IMR-90 (cell line): ENCODE data around the gene FAU. TPM values are rescaled to one million over a fixed set of nuclear protein-coding genes. Genes with fewer than 3 reads are reported as not detected.

Experiments used
- ATAC-seq: fragments of 200-7000 bp; cut with Tn5 transposase; 2 replicates; pipeline ENCODE4 v1.9.1; 2020; ENCODE audit warnings: low read depth, mild to moderate bottlenecking, moderate library complexity
- BruUV-seq: library from RNA; stranded (reverse); fragments of 400-500 nt; replicated peaks from 2 replicates; lab custom pipeline; 2021; lab: Mats Ljungman, UMichigan
- CTCF ChIA-PET: fragments of 300-600 bp; formaldehyde crosslinking; extraction: SDS; loops from one replicate; lab custom pipeline; 2021; ENCODE audit warnings: antibody characterized with exemption; lab: Yijun Ruan, JAX
- POLR2A ChIA-PET: fragments of 300-600 bp; sonication (Branson Sonifier 250); formaldehyde crosslinking; loops from one replicate; lab custom pipeline; 2022; ENCODE audit warnings: antibody characterized with exemption; ENCODE audit not compliant: unreplicated experiment; lab: Charles Lee
- DNase-seq: peaks from one replicate; pipeline ENCODE4 v3.0.0; 2013
- H2AFZ ChIP-seq: replicated peaks from 2 replicates; pipeline ENCODE3; 2013; ENCODE audit warnings: low read length, mild to moderate bottlenecking; ENCODE audit not compliant: poor library complexity
- H2AK5ac ChIP-seq: 2 replicates; pipeline ENCODE4 v1.6.1; 2013; ENCODE audit warnings: low read depth, low read length, inconsistent platforms
- H2AK9ac ChIP-seq: replicated peaks from 2 replicates; pipeline ENCODE3; 2013; ENCODE audit warnings: mild to moderate bottlenecking, low read depth, low read length, moderate library complexity; ENCODE audit not compliant: poor library complexity
- H2BK120ac ChIP-seq: 2 replicates; pipeline ENCODE4 v1.6.1; 2013; ENCODE audit warnings: low read depth, low read length, inconsistent platforms
- H2BK15ac ChIP-seq: 3 replicates; pipeline ENCODE4 v1.6.1; 2013; ENCODE audit warnings: low read depth, low read length, inconsistent platforms
- H2BK20ac ChIP-seq: 2 replicates; pipeline ENCODE4 v1.6.1; 2013; ENCODE audit warnings: low read depth, mild to moderate bottlenecking, inconsistent platforms, low read length, moderate library complexity
- H2BK5ac ChIP-seq: 2 replicates; pipeline ENCODE4 v1.6.1; 2013; ENCODE audit warnings: mild to moderate bottlenecking, low read depth, low read length, inconsistent platforms; ENCODE audit not compliant: poor library complexity, severe bottlenecking
- H3K14ac ChIP-seq: replicated peaks from 2 replicates; pipeline ENCODE4 v1.6.1; 2013; ENCODE audit warnings: low read depth, low read length, inconsistent platforms
- H3K18ac ChIP-seq: 2 replicates; pipeline ENCODE4 v1.6.1; 2013; ENCODE audit warnings: low read depth, low read length, control low read depth
- H3K23ac ChIP-seq: 2 replicates; pipeline ENCODE4 v1.6.1; 2013; ENCODE audit warnings: low read depth, low read length, inconsistent platforms
- H3K27ac ChIP-seq: 2 replicates; pipeline ENCODE4 v1.5.1; 2013; ENCODE audit warnings: mild to moderate bottlenecking, control low read depth, low read length; ENCODE audit not compliant: insufficient read depth
- H3K27me3 ChIP-seq: 2 replicates; pipeline ENCODE4 v1.6.1; 2013; ENCODE audit warnings: low read length; ENCODE audit not compliant: control insufficient read depth, insufficient read depth
- H3K36me3 ChIP-seq: 2 replicates; pipeline ENCODE4 v1.6.1; 2013; ENCODE audit warnings: low read length, mixed read lengths; ENCODE audit not compliant: control insufficient read depth, insufficient read depth
- H3K4ac ChIP-seq: 2 replicates; pipeline ENCODE4 v1.6.1; 2013; ENCODE audit warnings: low read depth, low read length, inconsistent platforms
- H3K4me1 ChIP-seq: 2 replicates; pipeline ENCODE4 v1.6.1; 2013; ENCODE audit warnings: low read length, mixed read lengths; ENCODE audit not compliant: control insufficient read depth, insufficient read depth
- H3K4me2 ChIP-seq: 2 replicates; pipeline ENCODE4 v1.6.1; 2013; ENCODE audit warnings: low read depth, mild to moderate bottlenecking, control low read depth, low read length, moderate library complexity
- H3K4me3 ChIP-seq: 2 replicates; pipeline ENCODE4 v1.5.1; 2013; ENCODE audit warnings: low read depth, mild to moderate bottlenecking, control low read depth, low read length, moderate library complexity; ENCODE audit not compliant: insufficient read depth
- H3K56ac ChIP-seq: 2 replicates; pipeline ENCODE4 v1.6.1; 2013; ENCODE audit warnings: low read length, inconsistent platforms; ENCODE audit not compliant: insufficient read depth; ENCODE audit errors: extremely low read depth
- H3K79me1 ChIP-seq, 2 experiments: 2 replicates each; pipeline ENCODE4 v1.6.1; 2013; ENCODE audit warnings: low read length in 2 of 2, inconsistent platforms in 1 of 2, low read depth in 1 of 2
- H3K9ac ChIP-seq: 2 replicates; pipeline ENCODE4 v1.6.1; 2013; ENCODE audit warnings: low read depth, low read length, control low read depth
- H3K9me1 ChIP-seq: 2 replicates; pipeline ENCODE4 v1.6.1; 2013; ENCODE audit warnings: low read length, inconsistent platforms; ENCODE audit not compliant: insufficient read depth
- H3K9me3 ChIP-seq: 2 replicates; pipeline ENCODE4 v1.6.1; 2013; ENCODE audit warnings: low read length; ENCODE audit not compliant: control insufficient read depth, insufficient read depth
- H4K20me1 ChIP-seq: 2 replicates; pipeline ENCODE4 v1.6.1; 2013; ENCODE audit warnings: low read length, inconsistent platforms; ENCODE audit not compliant: insufficient read depth
- H4K5ac ChIP-seq: 2 replicates; pipeline ENCODE4 v1.6.1; 2013; ENCODE audit warnings: mild to moderate bottlenecking, low read depth, low read length, control low read depth
- H4K8ac ChIP-seq, 2 experiments: 2 replicates each; pipeline ENCODE4 v1.6.1; 2013; ENCODE audit warnings: low read depth in 2 of 2, low read length in 2 of 2, control low read depth in 1 of 2, inconsistent platforms in 1 of 2
- H4K91ac ChIP-seq: 2 replicates; pipeline ENCODE4 v1.6.1; 2013; ENCODE audit warnings: low read depth, low read length, inconsistent platforms; ENCODE audit not compliant: insufficient read depth
- BHLHE40 ChIP-seq: fragments of 150-350 bp; IDR thresholded peaks from 2 replicates; pipeline ENCODE4 v1.6.1; 2016; ENCODE audit warnings: mild to moderate bottlenecking, low read depth, low read length
- CEBPB ChIP-seq: IDR thresholded peaks from 2 replicates; pipeline ENCODE4 v1.6.1; 2012; ENCODE audit warnings: low read depth, low read length, improper control_type of control experiment
- CHD1 ChIP-seq: IDR thresholded peaks from 2 replicates; pipeline ENCODE4 v1.6.1; 2012; ENCODE audit warnings: low read depth, low read length, improper control_type of control experiment
- MAFK ChIP-seq: IDR thresholded peaks from 2 replicates; pipeline ENCODE4 v1.6.1; 2012; ENCODE audit warnings: low read depth, low read length, improper control_type of control experiment
- MAZ ChIP-seq: IDR thresholded peaks from 2 replicates; pipeline ENCODE4 v1.6.1; 2012; ENCODE audit warnings: low read depth, mild to moderate bottlenecking, low read length, improper control_type of control experiment, moderate library complexity, borderline replicate concordance
- NFE2L2 ChIP-seq: fragments of 150-350 bp; IDR thresholded peaks from 2 replicates; pipeline ENCODE4 v1.6.1; 2016; ENCODE audit warnings: low read depth, mild to moderate bottlenecking, low read length
- POLR2A ChIP-seq: IDR thresholded peaks from 2 replicates; pipeline ENCODE4 v1.6.1; 2012; ENCODE audit warnings: mild to moderate bottlenecking, low read depth, low read length
- RAD21 ChIP-seq: IDR thresholded peaks from 2 replicates; pipeline ENCODE4 v1.6.1; 2012; ENCODE audit warnings: low read length, improper control_type of control experiment
- RCOR1 ChIP-seq: IDR thresholded peaks from 2 replicates; pipeline ENCODE4 v1.6.1; 2012; ENCODE audit warnings: mild to moderate bottlenecking, low read length, improper control_type of control experiment; ENCODE audit not compliant: insufficient replicate concordance
- RFX5 ChIP-seq: IDR thresholded peaks from 2 replicates; pipeline ENCODE4 v1.8.0; 2012; ENCODE audit warnings: low read depth, mild to moderate bottlenecking, low read length, moderate library complexity
- dilution Hi-C: fragments of 300-500 bp; cut with HindIII; formaldehyde crosslinking; loops from one replicate; pipeline ENCODE4 v1.14.3; 2018; ENCODE audit warnings: low sequenced_read_pairs; ENCODE audit not compliant: unreplicated experiment
- in situ Hi-C: fragments of 300-500 bp; cut with MboI; formaldehyde crosslinking; loops from 3 replicates; pipeline ENCODE4 v1.14.3; 2019; ENCODE audit warnings: low sequenced_read_pairs, inconsistent platforms, mixed read lengths
- intact Hi-C: fragments of 100-400 bp; cut with micrococcal nuclease; formaldehyde crosslinking; loops from 2 replicates; pipeline ENCODE4 v1.10.0; 2022
- polyA plus RNA-seq, 3 experiments: library from polyadenylated mRNA; depleted of rRNA; stranded (reverse); fragments of >200 nt; gene quantifications; 2 replicates each; pipeline ENCODE4 v1.2.3, GENCODE V29; 2012; ENCODE audit warnings: low replicate concordance in 1 of 3
- total RNA-seq: library from RNA; depleted of rRNA; stranded (reverse); fragments of >200 nt; gene quantifications from 2 replicates; pipeline ENCODE4 v1.2.3, GENCODE V29; 2012

Gene FAU
- total and polyA plus RNA-seq, 2 of the 4 experiments (the other 2 are of a cell fraction): 189 to 652 TPM

DNA sequence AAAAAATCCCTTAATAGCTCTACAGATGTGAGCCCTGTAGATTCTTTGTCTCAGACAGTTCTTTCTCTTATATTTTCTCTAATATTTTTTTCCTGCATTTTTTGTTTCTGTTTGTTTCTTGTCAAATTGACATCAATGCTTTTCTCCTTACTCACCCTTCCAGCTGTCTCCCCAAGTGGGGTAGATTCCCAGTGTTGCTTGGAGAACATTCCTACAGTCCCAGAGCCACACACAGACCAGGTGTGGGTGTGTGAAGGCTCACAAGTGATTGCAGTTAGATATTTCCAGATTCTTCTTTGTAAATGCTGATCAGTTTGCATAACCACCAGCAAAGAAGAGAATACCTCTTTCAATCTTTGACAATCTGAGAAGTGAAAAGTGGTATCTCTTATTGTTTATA, 18.5 kb downstream of the FAU start:
- Histone ChIP-seq H3K18ac (no peak overlapping the region), H3K9ac (no peak overlapping the region), H3K14ac (no peak overlapping the region), H3K27me3 (no peaks in the 10 kb centered on the region), H3K4me3 (no peak overlapping the region), H3K4ac (no peak overlapping the region), H2AK9ac (no peak overlapping the region), H2BK120ac (no peak overlapping the region), H4K5ac (no peak overlapping the region), H2AK5ac (no peak overlapping the region), H3K36me3 (peaks cover 5% of the 10 kb centered on the region), H2BK20ac (no peak overlapping the region), H3K9me3 (no peaks in the 10 kb centered on the region), H3K4me2 (no peak overlapping the region), H4K20me1 (peaks cover 3% of the 10 kb centered on the region; the same call in 1 of the 2 replicates), H3K9me1 (peaks cover 11% of the 10 kb centered on the region), H3K79me1 (peaks cover 13 to 46% of the 10 kb centered on the region in 2 experiments), H2AFZ (no peak overlapping the region), H3K23ac (no peak overlapping the region), H3K27ac (no peak overlapping the region), H3K4me1 (peaks cover 4% of the 10 kb centered on the region), H4K91ac (no peak overlapping the region), H2BK15ac (no peak overlapping the region), H2BK5ac (no peak overlapping the region), H3K56ac (no peak overlapping the region), H4K8ac (no peak overlapping the region)
- dilution Hi-C loops (no loop called here), in situ Hi-C loops (no loop called here), intact Hi-C loops (no loop called here)
- ATAC-seq: no peak
- no peak for DNase-seq
- CTCF ChIA-PET: no interaction called here
- BruUV-seq: no TSS peak
- no peak for TF ChIP-seq MAFK
- TF ChIP-seq RFX5: no peak
- TF ChIP-seq NFE2L2: no peak
- no peak for TF ChIP-seq CEBPB
- TF ChIP-seq BHLHE40: no peak
- no peak for TF ChIP-seq RAD21
- TF ChIP-seq MAZ: no peak
- TF ChIP-seq CHD1: no peak
- TF ChIP-seq RCOR1: no peak
- no peak for TF ChIP-seq POLR2A
- POLR2A ChIA-PET: no interaction called here
